Brain microvascular endothelial cell (primary cell): ENCODE data around the gene SUSD3.

Experiments used
- DNase-seq: peaks from one replicate; pipeline ENCODE4 v3.0.0-alpha.2; 2020
- H3K27ac ChIP-seq: fragments of 250-450 bp; sonication (Bioruptor Pico); 2 replicates; pipeline ENCODE4 v1.5.1; 2020; ENCODE audit warnings: mild to moderate bottlenecking, moderate library complexity
- H3K27me3 ChIP-seq: fragments of 250-450 bp; sonication (Bioruptor Pico); replicated peaks from 2 replicates; pipeline ENCODE4 v1.5.1; 2020; ENCODE audit warnings: mild to moderate bottlenecking
- H3K36me3 ChIP-seq: fragments of 250-450 bp; sonication (Bioruptor Pico); replicated peaks from 2 replicates; pipeline ENCODE4 v1.5.1; 2020; ENCODE audit warnings: mild to moderate bottlenecking
- H3K4me3 ChIP-seq: 2 replicates; pipeline ENCODE4 v1.5.1; 2011; ENCODE audit warnings: low read depth, mild to moderate bottlenecking, control low read depth, low read length, moderate library complexity
- CTCF ChIP-seq: IDR thresholded peaks from 2 replicates; pipeline ENCODE4 v1.5.1; 2011; ENCODE audit warnings: low read depth, mild to moderate bottlenecking, moderate library complexity, low read length, control low read depth, inconsistent platforms; ENCODE audit errors: missing control alignments
- in situ Hi-C: cut with HindIII; loops from 2 replicates; pipeline ENCODE4 v1.10.0; 2017; ENCODE audit warnings: low sequenced_read_pairs, low pct_ligation_motif_present

Gene SUSD3

GRCh38 chr9:93058355-93059010, at the start of gene SUSD3:
SUSD3 (plus strand) TSS chr9:93058701; CDS start chr9:93058743, 42 bp downstream.
- H3K36me3 ChIP-seq = no peaks in the 10 kb centered on the region
- H3K27ac ChIP-seq = no peak within 1 kb of the TSS
- no peak for TF ChIP-seq CTCF
- in situ Hi-C loops = no loop called here
- DNase-seq = no peak
- H3K27me3 ChIP-seq = no peaks in the 10 kb centered on the region
- H3K4me3 ChIP-seq = peak within 1 kb of the TSS; percentile 22

GRCh38 chr9:93009337-93010015, 49.0 kb upstream of the SUSD3 start:
- in situ Hi-C loops = no loop called here
- H3K27ac ChIP-seq = no peak overlapping the region
- H3K36me3 ChIP-seq = no peaks in the 10 kb centered on the region
- H3K27me3 ChIP-seq = no peaks in the 10 kb centered on the region
- no peak for DNase-seq
- H3K4me3 ChIP-seq = no peak overlapping the region
- no peak for TF ChIP-seq CTCF

GRCh38 chr9:93010056-93010455, 48.4 kb upstream of the SUSD3 start:
- H3K36me3 ChIP-seq = no peaks in the 10 kb centered on the region
- H3K27ac ChIP-seq = no peak overlapping the region
- no peaks in the 10 kb centered on the region for H3K27me3 ChIP-seq
- no peak for DNase-seq
- no peak for TF ChIP-seq CTCF
- H3K4me3 ChIP-seq = no peak overlapping the region
- in situ Hi-C loops = no loop called here

- H3K27me3 ChIP-seq = no peaks in the 10 kb centered on the region
- no peaks in the 10 kb centered on the region for H3K36me3 ChIP-seq
- no peak overlapping the region for H3K27ac ChIP-seq
- in situ Hi-C loops = no loop called here
- H3K4me3 ChIP-seq = no peak overlapping the region
- DNase-seq = no peak
- no peak for TF ChIP-seq CTCF
These were observed 47.8 kb upstream of the SUSD3 start for GRCh38 chr9:93010704-93011103.

- no peak for TF ChIP-seq CTCF
- H3K27me3 ChIP-seq = no peaks in the 10 kb centered on the region
- no peak overlapping the region for H3K4me3 ChIP-seq
- no peaks in the 10 kb centered on the region for H3K36me3 ChIP-seq
- DNase-seq = no peak
- in situ Hi-C loops = no loop called here
- no peak overlapping the region for H3K27ac ChIP-seq
These were observed 47.4 kb upstream of the SUSD3 start for GRCh38 chr9:93011114-93011513.
